Measurements from ENCODE around the gene NXPE2. TPM values are rescaled to one million over a fixed set of nuclear protein-coding genes. Genes with fewer than 3 reads are reported as not detected.

Gene NXPE2
- total RNA-seq: not detected in 2 replicates

DNA sequence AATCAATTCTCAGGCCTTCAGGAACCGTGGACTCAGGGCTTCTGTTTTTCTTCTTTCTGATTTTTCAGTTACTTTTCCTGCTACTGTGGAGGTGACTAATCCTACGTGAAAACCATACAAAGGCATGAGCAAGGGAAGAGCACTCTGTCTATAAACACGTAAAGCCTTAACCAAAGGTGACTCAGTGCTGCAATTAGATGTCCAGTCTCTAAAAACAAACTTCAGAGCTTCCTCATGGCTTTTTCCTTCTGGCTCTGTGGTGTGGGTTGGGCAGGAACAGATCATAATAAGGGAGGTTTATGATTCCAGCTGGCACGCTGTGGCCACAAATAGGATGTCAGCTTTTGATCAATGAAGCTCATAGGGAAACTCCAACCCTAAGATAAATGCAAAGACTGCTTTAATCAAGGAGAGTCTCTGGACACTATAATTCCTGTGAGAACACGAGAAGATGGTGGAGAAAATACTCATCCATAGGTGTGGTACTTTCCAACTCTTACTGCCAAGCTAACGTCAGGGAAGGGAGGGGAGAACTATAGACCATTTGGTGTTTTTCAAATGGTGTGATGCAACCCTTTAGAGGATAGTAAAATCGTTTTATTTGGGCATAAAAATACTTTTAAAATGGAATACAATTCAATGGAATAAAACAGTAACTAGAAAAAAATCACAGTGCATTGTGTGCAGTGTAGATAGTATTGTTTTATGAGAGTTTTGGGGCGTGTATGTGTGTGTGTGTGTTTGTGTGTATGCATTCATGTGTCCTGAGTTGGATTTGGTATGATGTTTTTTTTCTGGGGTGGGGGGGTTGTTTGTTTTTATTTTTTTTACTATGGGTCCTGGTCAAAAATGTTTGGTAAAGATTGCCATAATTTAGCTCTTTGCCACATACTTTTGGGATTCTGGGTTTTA, at the start of gene NXPE2:
NXPE2 (plus strand) TSS at position 403 of the 912 bp plus-strand sequence; CDS start at position 452, 49 bp downstream.

Other genes with a start within 250 kb of the NXPE2 start
- gene REXO2, start 239.1 kb upstream of the NXPE2 start, total RNA-seq: 128 and 151 TPM in 2 replicates
- gene NXPE1, start 118.6 kb upstream of the NXPE2 start, total RNA-seq: not detected in 2 replicates
- not detected in 2 replicates for gene NXPE4, start 82.7 kb upstream of the NXPE2 start, total RNA-seq

All from cardiac ventricle fibroblast (primary cell).